Activated CD4-positive, CD25-positive, alpha-beta regulatory T cell treated with anti-CD3 and anti-CD28 coated beads, Interleukin-2, amount 50 U/mL, for 24 hours (primary cell): ENCODE results near the gene TMEM238L.

Experiments used
- ATAC-seq, 2 donors: fragments of 150-1000 bp; cut with Tn5 transposase; one replicate each; pipeline ENCODE4 v1.10.0; 2021; ENCODE audit warnings: mild to moderate bottlenecking in 1 of 2, moderate library complexity in 1 of 2

Gene TMEM238L

DNA sequence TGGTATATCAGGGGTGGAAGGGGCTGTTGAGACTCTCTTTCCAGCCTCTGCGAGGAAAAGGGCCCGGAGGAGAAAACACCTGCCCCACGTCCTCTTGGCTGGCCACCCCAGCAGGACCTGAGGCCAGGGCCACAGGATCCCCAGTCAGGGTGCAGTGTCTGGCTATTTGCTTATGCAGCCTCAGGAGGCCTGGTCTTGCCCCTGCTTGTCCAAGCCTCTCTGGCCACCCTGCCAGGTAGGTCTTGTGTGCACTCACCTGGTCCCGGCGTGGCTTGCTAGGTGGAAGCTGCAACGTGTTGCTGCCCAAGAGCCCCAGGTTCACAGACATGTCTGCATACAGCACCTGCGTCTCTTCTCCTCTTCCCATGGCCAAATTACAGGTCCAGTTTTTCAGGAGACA is 549 bp downstream of the TMEM238L start:
- ATAC-seq = no peak

GRCh38 chr17:10802496-10803284 is 1.2 kb downstream of the TMEM238L start:
- ATAC-seq = no peak

- no peak for ATAC-seq
Observed at GRCh38 chr17:10799407-10799806, 4.5 kb downstream of the TMEM238L start.

DNA sequence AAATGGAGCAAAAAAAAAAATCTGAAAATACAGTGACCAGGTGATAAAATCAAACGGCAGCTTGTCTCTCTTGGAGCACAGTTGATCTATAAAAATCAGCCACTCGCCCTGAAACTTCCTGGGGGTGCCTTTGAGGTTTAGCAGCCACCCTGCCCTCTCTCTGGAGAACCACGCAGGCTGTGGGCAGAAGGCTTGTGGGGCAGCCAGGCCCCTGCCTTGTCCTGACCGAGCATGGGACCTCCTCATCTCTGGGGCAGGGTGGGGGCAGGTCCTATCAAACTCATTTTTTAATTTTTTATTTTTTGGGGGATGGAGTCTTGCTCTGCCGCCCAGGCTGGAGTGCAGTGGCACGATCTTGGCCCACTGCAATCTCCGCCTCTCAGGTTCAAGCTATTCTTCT is 5.0 kb downstream of the TMEM238L start:
- ATAC-seq = no peak

- ATAC-seq = no peak
Observed at GRCh38 chr17:10798332-10798749, 5.6 kb downstream of the TMEM238L start.

DNA sequence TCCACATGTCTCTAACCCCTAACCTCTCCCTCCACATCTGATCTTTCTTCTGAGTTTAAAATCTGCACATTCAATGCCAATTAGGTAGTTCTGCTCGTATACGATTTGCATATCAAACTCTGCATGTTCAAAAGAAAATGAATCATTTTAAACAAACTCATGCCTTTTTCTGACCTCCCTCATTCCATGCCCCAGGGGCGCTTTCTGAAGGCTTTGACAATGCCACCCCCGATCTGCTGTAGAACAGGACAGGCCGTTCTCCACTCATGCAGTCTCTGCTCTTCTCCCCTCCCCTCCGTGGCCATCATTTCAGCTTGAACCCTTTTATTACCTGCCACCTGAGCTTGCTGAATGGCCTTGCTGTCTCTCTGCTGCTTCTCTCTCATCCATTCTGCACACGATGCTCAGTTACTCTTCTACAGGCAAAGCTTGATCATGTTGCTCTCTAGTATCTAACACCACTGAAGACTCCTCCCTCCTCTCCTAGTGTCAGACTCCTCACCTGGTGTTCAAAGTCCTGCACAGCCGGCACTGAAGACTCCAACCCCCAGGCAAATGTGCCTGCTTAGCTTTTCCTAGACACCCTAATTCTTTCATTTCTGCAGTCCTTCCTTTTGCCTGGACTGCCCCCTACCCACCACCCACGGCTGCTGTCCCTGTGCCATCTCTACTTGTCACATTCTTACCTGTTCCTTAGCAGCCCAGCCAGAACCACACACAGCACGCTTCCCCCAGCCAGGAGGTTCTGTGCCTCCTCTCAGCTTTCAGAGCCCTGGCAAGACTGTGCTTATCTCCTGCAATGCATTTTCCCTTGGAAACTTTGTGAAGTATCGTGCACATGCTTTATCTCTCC is 6.2 kb downstream of the TMEM238L start:
- no peak for ATAC-seq

DNA sequence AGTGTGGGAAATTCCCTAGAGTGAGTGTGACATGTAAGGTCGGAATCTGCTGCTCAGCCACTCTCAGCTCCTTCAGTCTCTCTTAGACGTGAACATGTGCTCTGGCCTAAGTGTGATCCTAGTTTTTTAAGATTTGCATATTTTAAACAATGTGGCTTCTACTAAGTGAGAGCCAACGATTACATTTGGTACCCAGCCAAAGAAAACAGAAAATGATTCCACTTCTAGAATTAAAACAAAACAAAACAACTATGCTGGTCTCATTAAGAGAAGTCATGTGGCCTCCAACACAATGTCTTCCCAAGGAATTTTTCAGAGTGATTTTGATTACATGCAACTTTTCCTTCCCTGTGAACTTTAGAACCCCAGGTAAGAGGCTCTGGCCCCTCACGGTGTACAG is 10.1 kb downstream of the TMEM238L start:
- ATAC-seq = no peak

- ATAC-seq = no peak
Observed at GRCh38 chr17:10793256-10793655, 10.6 kb downstream of the TMEM238L start.

- ATAC-seq = peak in 1 of 2 donors; percentile 24
Observed at GRCh38 chr17:10792151-10792550, 11.7 kb downstream of the TMEM238L start.

- no peak for ATAC-seq
Observed at GRCh38 chr17:10790491-10791401, 13.2 kb downstream of the TMEM238L start.

GRCh38 chr17:10789694-10790271 is 14.1 kb downstream of the TMEM238L start:
- ATAC-seq = no peak

DNA sequence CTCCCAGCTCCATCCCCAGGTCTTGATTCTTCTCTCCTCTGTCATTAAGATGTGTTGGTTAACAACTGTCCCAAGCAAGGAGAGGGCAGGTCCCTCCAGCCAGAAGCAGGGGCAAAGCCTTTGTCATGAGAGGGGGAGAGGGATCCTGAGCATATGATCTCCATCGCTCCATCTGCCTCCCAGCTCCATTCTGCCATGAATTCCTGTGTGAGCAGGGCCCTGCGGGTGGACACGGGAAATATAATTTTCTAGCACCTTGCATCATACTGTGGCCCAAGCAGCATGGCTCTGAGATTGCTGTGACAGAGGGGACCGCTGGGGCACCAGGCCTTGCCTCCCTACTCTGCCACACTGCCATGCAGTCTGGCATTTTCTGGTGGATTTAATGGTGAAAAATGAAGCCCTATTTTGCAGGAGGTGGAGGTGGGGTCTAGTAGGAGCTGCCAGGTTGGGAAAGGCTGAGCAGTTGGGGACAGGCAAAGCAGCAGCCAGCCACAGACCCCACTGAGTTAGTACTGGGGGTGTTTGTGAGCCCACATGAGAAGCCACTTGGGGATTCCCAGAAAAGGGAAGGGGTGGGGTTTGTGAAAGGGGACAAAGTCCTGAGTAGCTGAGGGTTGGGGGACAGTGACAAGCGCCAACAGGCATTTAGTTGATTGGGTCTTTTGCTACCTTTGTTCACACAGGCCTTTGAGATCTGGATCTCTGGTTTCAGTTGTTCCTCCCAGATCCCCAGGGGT is 16.4 kb downstream of the TMEM238L start:
- ATAC-seq = no peak

GRCh38 chr17:10785295-10785694 is 18.6 kb downstream of the TMEM238L start:
- no peak for ATAC-seq

GRCh38 chr17:10779609-10780008 is 24.3 kb downstream of the TMEM238L start:
- ATAC-seq = no peak

DNA sequence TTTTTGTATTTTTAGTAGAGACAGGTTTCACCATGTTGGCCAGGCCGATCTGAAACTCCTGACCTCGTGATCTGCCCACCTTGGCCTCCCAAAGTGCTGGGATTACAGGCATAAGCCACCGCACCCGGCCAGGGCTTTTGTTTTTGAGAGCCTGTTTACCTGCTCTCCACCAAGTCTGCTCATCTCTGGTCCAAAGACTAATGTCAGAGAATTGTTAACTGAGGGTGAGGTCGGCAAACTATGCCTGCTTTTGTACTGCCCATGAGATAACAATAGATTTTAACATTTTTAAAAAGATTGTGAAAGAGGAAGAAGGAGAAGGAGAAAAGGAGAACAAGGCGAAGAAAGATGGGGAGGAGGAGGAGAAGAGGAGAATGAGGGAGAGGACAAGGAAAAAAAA is 26.0 kb downstream of the TMEM238L start:
- no peak for ATAC-seq

DNA sequence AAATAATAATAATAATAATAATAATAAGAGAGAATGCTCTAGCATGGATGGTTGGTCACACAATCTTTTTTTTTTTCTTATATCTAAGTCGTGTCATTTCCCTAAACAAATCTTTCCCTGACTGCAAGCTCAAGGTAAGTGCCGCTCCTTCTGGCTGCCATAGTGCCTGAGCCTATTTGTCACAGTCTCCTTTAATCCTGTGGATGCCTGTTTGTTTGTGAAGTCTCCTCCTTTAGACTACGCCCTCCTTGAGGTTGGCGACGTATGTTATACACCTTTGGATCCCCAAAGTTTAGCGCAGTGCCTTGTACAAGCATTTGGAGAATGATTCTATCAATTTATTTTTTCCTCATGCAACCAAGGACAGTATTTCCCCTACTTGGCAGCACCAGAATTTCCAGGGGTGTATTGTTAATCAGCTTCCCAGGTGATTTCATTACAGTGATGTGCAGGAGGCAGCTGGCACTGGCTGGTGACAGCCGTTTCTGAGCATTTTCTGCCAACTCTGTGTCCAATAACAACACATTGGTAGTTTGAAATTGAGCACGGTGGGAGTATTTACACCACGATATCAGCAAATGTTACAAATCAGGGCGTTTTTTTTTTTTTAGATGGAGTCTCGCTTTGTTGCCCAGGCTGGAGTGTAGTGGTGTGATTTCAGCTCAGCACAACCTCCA is 26.6 kb downstream of the TMEM238L start:
- ATAC-seq = no peak

- no peak for ATAC-seq
Observed at GRCh38 chr17:10776381-10776780, 27.5 kb downstream of the TMEM238L start.

GRCh38 chr17:10775740-10776356 is 28.1 kb downstream of the TMEM238L start:
- ATAC-seq = no peak

- ATAC-seq = no peak
Observed at GRCh38 chr17:10775058-10775457, 28.8 kb downstream of the TMEM238L start.

DNA sequence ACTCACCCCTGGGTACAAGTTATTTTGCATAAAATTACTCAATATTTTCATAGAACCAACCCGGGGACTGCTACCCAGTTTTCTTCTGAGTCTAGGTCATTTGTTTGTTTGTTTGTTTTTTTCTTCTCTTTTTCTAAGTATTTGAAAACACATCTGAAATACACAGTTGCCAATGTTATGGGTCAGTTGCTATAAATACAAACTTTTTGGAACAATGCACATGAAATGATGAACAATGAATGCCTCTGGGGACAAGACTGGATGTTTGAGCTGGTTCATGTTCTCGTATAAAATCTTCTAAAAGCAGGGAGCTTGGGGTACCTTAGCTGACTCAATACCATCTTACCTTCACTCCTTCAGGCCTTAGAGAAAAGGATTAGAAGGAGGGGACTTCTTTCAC is 30.5 kb downstream of the TMEM238L start:
- no peak for ATAC-seq
